Left renal pelvis (tissue), 4 donors: ENCODE data around the gene MACROD2. TPM values are rescaled to one million over a fixed set of nuclear protein-coding genes. Genes with fewer than 3 reads are reported as not detected.
"Not testable (repeated sequence)": the region's sequence is repeated elsewhere in the genome, so short reads cannot be mapped to it uniquely, and the experiment has no call there.

Source experiments
- DNase-seq, 4 donors: peaks; one replicate each; pipeline ENCODE4 v3.0.0-alpha.2; 2013; ENCODE audit warnings: low read depth in 4 of 4, low spot score in 3 of 4
- polyA plus RNA-seq, 4 donors: library from polyadenylated mRNA; unstranded; fragments of 120-200 nt; gene quantifications; one replicate each; pipeline ENCODE4 v1.2.1, GENCODE V29; 2013; ENCODE audit not compliant: insufficient read length in 4 of 4

The MACROD2 gene
- polyA plus RNA-seq, 4 donors: 7.0 to 17.8 (median 12.7) TPM

DNA sequence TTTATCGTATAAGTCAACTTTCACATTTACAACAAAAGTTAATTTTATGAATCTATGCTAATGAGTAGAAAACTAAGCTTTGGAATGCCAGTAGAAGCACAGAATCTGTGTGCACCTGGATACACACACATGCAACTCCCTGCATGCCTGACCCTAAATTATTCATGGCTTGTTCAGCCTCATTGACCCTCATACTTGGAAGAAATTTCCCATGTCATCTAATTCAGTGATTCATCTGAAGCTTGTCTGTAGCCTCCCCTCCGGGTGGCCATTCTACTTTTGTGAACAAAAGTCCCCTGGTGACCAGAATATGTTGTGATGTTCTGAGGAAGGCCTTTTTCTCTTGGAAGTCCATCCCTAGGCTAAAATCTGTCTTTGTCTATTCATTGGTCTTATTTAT is 1499.5 kb downstream of the MACROD2 start:
- DNase-seq: no peak

DNA sequence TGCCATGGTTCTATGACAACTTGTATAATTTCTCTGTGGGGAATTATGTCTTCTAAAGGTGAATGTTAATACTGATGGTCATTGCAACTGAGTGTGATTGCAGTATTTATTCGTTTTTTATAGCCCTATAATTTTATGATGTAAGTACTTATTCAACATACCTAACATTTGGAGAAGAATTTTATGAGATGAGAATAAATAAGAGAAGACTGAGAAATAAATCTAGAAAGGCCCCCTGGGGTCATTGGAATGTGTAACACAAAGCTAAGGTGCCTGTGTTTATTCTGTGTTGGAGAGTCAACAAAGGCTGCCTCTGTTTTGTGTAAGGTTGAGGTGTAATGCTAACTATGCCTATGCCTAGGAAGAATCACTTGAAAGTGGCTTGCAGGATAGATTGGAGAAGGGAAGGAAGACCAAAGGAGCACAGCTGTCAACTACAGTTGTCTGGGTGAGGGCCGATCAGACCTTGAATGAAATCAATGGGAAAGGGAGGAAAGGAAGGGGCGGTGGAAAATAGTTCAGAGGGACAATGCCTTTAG is 1501.3 kb downstream of the MACROD2 start:
- DNase-seq: no peak

- DNase-seq: no peak
Measured at GRCh38 chr20:15498926-15499325, 1503.6 kb downstream of the MACROD2 start.

GRCh38 chr20:15506311-15506710 is 1511.0 kb downstream of the MACROD2 start:
- no peak for DNase-seq

DNA sequence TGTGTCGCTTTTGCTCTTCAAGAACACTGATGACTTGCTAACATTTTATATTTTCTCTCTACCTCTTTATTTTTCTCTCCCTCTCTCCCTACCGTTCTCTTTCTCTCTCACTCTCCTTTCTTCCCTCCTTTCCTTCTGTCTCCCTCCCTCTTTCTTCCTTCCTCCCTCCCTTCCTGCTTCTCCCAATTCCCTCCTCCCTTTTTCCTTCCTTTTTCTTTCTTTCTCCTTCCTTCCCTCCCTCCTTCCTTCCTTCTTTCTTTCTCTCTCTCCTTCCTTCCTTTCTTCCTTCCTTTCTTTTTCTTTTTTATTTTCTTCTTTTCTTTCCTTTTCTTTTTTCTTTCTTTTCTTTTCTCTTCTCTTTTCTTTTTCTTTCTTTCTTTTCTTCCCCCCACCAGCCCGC is 1511.8 kb downstream of the MACROD2 start:
- DNase-seq: no peak

- DNase-seq: no peak
Measured at GRCh38 chr20:15511551-15511950, 1516.2 kb downstream of the MACROD2 start.

DNA sequence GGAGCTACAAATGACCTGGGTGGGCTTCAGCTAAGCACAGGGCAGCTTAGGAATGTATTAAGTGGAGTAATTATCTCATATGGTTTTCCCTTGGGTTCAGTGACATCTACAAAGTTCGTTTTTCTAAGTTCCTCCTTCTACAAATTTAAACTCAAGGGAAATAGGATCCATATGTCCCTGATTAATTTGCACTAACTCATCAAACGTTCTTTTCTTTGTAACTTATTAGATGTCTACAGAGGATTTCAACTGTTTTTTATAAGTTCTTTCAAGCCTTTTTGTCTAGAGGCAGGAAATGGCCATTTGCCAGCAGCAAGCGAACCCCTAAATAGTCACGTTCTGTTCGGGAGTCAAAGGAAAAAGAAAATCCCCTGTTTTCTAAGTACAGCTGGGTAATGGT is 1517.6 kb downstream of the MACROD2 start:
- no peak for DNase-seq

DNA sequence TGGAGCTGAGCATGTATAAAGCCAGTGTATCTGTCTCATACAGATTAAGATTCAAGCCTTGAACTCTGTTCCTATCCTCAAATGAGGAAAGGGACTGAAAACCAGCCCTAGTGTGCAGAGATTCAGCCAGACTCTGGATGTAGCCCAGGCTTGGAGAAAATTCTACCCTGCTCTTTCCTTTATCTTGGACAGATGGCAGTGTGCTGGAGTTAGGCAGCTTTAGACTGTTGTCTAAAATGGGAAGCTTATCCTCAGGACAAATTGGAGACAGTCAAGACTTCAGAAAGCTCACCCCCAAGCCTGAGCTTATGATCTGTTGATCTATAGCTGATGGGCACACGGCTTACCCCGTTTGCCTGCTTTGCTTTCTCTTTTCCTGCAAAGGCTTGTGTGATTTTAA is 1520.4 kb downstream of the MACROD2 start:
- DNase-seq: no peak

GRCh38 chr20:15520930-15521524 is 1525.7 kb downstream of the MACROD2 start:
- no peak for DNase-seq

DNA sequence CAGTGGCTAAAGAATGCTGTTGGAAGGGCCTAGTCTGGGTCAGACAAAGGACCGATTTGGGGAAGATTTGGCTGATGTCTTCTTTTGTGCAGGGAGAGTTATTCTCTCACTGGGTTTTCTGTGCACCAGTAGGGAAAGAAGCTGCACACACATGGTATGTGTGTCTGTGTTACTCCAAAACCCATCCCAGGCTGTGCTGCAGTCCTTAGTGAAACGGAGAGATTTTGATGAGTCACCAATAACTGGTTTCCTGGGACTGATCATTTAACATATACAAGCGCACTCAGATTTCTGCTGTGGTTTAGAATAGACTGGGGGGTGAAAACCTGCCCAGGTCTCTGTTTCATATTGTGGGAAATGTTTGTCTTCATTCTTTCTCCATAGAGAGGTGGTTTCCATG is 1528.1 kb downstream of the MACROD2 start:
- DNase-seq: no peak

DNA sequence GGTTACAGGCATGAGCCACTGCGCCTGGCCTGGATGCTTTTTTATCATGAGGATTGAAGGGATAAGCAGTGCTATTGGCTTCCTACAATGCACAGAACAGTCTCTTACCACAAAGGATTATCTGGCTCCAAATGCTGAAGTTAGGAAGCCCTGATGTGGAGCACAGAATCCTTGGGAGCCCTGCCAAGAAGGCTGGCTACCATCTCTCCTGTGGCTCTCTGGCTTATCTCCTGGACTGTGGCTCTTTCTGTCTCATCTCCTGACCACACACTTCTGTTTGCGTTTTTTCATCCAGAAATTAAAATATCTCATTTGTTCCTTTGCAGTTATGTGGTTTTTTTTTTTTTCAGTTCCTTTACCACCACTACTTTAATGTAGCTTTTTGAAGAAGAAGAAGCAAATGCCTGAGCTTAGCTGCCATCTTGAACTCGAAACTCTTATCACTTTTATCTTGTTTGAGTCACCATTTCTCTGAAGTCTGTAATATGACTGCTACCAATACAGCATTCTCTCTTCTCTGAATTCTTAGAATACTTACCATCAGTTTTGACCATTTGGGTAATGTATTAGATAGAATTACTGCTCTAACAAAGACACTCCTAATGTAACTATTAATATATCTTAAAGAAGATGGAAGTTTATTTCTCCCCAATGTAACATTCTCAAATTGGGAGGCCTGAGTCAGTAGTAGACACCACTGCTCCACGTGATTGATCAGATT is 1533.2 kb downstream of the MACROD2 start:
- DNase-seq: no peak

DNA sequence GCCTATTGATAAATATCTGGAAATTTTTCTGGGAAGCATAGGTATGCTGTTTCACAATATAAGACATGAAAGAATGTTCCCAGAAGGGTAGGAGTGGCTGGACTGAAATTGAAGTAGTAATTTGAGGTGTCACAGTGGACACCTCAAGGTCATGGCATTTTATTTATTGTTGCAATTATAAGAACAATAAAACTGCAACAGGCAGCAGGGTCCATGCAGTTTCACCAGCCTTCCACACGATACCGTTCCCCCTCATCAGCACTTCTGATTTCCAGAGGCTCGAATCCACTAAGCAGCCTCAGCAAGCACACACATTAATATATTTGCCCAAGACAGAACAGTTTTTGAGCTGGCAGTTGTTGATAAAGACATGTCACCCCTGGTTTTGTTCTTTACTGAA is 1540.5 kb downstream of the MACROD2 start:
- DNase-seq: no peak

DNA sequence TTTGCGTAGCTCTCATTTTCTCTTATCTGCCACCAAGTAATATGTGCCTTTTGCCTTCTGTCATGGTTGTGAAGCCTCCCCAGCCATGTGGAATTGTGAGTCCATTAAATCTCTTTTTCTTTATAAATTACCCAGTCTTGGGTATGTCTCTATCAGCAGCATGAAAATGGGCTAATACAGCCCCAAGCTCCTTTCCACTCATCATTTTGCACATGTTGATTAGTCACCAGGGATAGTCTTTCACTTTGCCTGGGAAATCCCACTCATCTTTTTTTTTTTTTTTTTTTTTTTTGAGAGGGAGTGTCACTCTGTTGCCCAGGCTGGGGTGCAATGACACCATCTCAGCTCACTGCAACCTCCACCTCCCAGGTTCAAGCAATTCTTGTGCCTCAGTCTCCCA is 1541.9 kb downstream of the MACROD2 start:
- DNase-seq: not testable (repeated sequence)

DNA sequence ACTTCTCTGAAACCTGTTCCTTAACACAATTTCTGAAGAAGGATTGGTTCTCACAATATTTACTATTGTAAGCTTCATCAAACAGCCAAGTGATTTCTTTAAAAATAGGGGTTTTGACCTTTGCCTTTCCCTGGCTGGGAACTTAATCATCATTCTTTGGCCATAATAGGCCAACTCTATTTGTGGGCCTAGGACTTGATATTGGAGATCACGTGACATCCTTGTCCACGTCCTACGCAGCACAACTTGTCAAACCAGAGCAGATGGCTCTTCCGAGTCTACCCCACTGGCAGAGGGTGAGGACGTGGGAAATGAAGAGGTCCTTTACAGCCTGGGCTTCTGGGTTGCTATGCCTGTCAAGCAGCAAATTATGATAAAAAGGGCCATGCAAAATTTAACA is 1547.3 kb downstream of the MACROD2 start:
- DNase-seq: no peak

- peak; percentile 14 to 42 (median 24) for DNase-seq
Measured at GRCh38 chr20:15544742-15545141, 1549.4 kb downstream of the MACROD2 start.

DNA sequence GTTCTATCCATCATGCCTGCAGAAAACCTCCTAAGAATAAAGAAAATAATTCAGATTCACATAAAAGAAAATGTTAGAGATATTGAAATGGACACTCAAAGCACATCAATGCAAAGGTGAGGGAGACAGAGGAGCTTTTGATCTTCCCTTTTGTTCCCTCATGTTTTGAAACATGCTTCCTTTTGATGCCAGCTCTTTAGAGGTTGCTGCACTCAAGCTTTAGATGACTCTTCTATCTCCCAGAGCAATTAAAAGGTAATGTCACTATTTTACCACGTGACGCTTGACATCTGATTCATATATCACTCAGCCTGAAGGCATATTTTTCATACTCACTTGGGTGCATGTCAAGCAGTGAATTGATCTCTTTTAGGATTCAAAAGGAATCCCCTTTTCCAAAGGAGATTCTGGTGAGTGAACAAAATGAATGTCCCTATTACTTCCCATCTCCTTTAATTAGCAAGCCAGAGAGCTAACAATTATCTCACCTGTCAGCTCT is 1551.3 kb downstream of the MACROD2 start:
- no peak for DNase-seq

- DNase-seq: no peak
Measured at GRCh38 chr20:15547119-15547518, 1551.8 kb downstream of the MACROD2 start.

- no peak for DNase-seq
Measured at GRCh38 chr20:15550116-15550870, 1555.0 kb downstream of the MACROD2 start.

DNA sequence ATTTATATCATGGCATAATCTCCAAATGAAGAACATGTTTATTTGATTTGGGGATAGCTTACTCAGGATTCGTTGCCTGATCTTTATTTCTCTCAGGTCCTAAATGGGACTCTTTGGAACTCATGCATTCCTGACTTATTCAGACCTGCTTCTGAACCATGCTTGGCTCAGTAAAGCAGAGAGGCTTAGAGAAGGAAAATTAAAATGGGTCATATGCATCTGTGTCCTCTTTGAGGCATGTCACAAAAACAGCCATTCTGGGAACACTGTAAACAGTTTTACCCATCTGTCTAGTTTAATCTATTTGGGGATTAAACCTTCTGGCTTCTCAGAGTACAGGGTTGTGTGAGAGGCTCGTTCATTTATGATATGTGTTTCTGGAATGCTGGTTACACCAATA is 1560.6 kb downstream of the MACROD2 start:
- no peak for DNase-seq

DNA sequence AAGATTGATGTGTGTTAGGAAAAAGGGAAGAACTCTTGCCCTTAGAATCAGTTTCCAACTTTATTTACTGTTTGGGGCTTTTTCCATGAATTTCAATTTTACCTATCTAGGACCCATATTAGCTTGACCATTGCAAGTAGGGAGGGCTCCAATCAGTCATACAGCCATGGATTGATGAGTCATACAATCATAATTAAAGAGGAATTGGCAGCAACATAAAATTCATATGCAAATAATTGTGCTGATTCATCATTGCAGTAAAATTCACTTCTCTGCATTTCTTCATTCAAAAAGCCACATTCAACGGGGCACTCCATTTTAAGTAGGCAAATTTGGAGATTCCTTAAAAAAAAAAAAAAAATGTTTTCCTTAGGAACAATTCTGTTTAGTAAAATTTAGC is 1561.6 kb downstream of the MACROD2 start:
- DNase-seq: no peak

- no peak for DNase-seq
Measured at GRCh38 chr20:15561070-15561569, 1565.8 kb downstream of the MACROD2 start.
